Retinal pigment epithelial cell (primary cell): ENCODE data around the gene DHX15.
A peak's percentile ranks its signal among the peaks of the same experiment; 100 is the strongest.

Source experiments
- DNase-seq: peaks from one replicate; pipeline ENCODE4 v3.0.0-alpha.2; 2010; ENCODE audit warnings: low read depth
- H3K4me3 ChIP-seq: 2 replicates; pipeline ENCODE4 v1.5.1; 2011; ENCODE audit warnings: mild to moderate bottlenecking, low read length, control low read depth, moderate library complexity
- CTCF ChIP-seq: conservative IDR thresholded peaks from 2 replicates; pipeline ENCODE4 v1.5.1; 2011; ENCODE audit warnings: low read depth, low read length, control low read depth, inconsistent platforms

The DHX15 gene

GRCh38 chr4:24583451-24584210 lies 723 bp downstream of the DHX15 start:
- no peak for DNase-seq
- peak overlapping the region; percentile 94 for H3K4me3 ChIP-seq
- TF ChIP-seq CTCF = no peak

DNA sequence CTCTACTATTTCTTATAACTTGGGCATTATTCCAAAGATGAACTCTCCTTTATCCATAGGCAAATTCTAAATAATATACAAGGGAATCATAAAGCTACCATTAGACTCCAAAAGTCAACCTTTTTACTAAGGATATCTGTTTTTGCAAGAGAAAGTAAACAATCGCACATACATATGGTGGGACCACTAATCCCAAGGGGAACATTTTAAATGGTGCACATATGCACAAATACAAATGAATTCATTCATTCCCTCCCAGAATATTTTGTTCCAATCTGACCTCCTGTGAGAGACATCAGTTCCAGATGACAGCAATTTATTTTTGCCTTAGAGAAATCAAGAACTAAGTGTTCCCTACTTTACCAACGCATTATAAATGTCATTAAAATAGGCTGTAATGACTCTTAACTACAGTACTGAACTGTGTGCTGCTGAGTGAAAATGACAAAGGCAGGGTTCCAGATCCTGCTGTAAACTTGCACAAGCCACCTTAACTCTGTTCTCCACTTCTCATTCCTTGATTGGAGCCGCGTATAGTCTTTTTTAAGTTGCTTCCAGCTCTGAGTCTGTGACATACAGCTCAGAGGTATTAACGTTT lies 2.0 kb downstream of the DHX15 start:
- peak overlapping the region; percentile 94 for H3K4me3 ChIP-seq
- no peak for DNase-seq
- TF ChIP-seq CTCF = no peak

DNA sequence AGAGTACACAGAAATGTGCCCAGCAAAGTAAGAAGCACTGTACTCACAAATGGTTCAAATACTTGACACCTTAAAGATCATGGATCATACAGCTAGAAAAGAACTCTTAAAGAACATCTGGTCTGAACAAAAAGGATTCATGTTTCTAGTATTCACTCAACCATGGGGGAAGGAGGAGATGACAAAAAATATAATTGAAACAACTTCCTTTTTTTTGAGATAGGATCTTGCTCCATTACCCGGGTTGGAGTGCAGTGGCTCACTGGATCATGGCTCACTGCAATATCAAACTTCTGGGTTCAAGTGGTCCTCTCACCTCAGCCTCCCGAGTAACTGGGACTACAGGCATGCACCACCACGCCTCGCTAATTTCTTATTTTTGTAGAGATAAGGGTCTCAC lies 6.0 kb downstream of the DHX15 start:
- H3K4me3 ChIP-seq = no peak overlapping the region
- no peak for DNase-seq
- TF ChIP-seq CTCF = no peak

- no peak for TF ChIP-seq CTCF
Observed at GRCh38 chr4:24576276-24576675, 8.1 kb downstream of the DHX15 start.

GRCh38 chr4:24574236-24574635 lies 10.1 kb downstream of the DHX15 start:
- H3K4me3 ChIP-seq = no peak overlapping the region
- DNase-seq = no peak
- TF ChIP-seq CTCF = no peak

More at GRCh38 chr4:24576276-24576675, 8.1 kb downstream of the DHX15 start:
- H3K4me3 ChIP-seq = no peak overlapping the region
- no peak for DNase-seq

DNA sequence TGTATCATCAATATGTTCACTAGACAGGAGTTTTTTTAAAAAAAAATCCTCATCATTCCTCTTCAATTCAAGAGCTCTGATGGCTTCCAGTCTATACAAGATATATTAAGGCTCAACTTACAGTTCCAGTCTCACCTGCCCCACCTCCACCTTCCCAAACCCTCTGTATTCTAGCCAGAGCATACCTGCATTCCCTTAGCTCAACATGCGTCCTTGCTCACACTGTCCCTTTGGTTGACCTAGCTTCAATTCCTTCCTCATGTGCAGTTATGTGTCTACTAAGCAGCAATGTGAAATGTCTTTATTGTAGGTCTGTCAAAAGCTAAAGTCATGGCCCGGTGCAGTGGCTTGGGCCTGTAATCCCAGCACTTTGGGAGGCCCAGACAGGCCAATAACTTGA lies 10.8 kb downstream of the DHX15 start:
- TF ChIP-seq CTCF = no peak
- no peak for DNase-seq
- no peak overlapping the region for H3K4me3 ChIP-seq
